D341Med (cell line): ENCODE data around the gene STARD13.

Experiments used
- DNase-seq: peaks from one replicate; pipeline ENCODE4 v3.0.0; 2012; ENCODE audit warnings: low spot score

STARD13 gene

GRCh38 chr13:33116321-33117010 is 169.1 kb downstream of the STARD13 start:
- no peak for DNase-seq

- DNase-seq = no peak
These were observed 170.3 kb downstream of the STARD13 start for GRCh38 chr13:33115274-33115673.

- DNase-seq = no peak
These were observed 171.4 kb downstream of the STARD13 start for GRCh38 chr13:33114146-33114545.

GRCh38 chr13:33112766-33113165 is 172.8 kb downstream of the STARD13 start:
- DNase-seq = no peak

- DNase-seq = no peak
These were observed 174.0 kb downstream of the STARD13 start for GRCh38 chr13:33111414-33112110.

GRCh38 chr13:33110713-33111413 is 174.7 kb downstream of the STARD13 start:
- no peak for DNase-seq

GRCh38 chr13:33110386-33110712 is 175.2 kb downstream of the STARD13 start:
- DNase-seq = no peak

GRCh38 chr13:33109801-33110200 is 175.8 kb downstream of the STARD13 start:
- DNase-seq = no peak

GRCh38 chr13:33109271-33109697 is 176.3 kb downstream of the STARD13 start:
- DNase-seq = no peak

- no peak for DNase-seq
These were observed 176.9 kb downstream of the STARD13 start for GRCh38 chr13:33108620-33109019.

GRCh38 chr13:33107361-33107760 is 178.2 kb downstream of the STARD13 start:
- no peak for DNase-seq

- no peak for DNase-seq
These were observed 178.7 kb downstream of the STARD13 start for GRCh38 chr13:33106656-33107360.

- DNase-seq = no peak
These were observed 180.1 kb downstream of the STARD13 start for GRCh38 chr13:33105387-33106005.

GRCh38 chr13:33103457-33103856 is 182.1 kb downstream of the STARD13 start:
- no peak for DNase-seq

GRCh38 chr13:33101835-33102234 is 183.7 kb downstream of the STARD13 start:
- no peak for DNase-seq

- DNase-seq = no peak
These were observed 184.7 kb downstream of the STARD13 start for GRCh38 chr13:33100886-33101285.

GRCh38 chr13:33099860-33100259 is 185.7 kb downstream of the STARD13 start:
- DNase-seq = no peak

GRCh38 chr13:33096886-33097605 is 188.5 kb downstream of the STARD13 start:
- no peak for DNase-seq

GRCh38 chr13:33092073-33092987 is 193.2 kb downstream of the STARD13 start:
- no peak for DNase-seq

- DNase-seq = no peak
These were observed 194.2 kb downstream of the STARD13 start for GRCh38 chr13:33091415-33091774.
